ENCODE measurements around the gene GNAT3. TPM values are rescaled to one million over a fixed set of nuclear protein-coding genes. Genes with fewer than 3 reads are reported as not detected.

The GNAT3 gene
- total RNA-seq, 1 experiment from 2014 or later: not detected

DNA sequence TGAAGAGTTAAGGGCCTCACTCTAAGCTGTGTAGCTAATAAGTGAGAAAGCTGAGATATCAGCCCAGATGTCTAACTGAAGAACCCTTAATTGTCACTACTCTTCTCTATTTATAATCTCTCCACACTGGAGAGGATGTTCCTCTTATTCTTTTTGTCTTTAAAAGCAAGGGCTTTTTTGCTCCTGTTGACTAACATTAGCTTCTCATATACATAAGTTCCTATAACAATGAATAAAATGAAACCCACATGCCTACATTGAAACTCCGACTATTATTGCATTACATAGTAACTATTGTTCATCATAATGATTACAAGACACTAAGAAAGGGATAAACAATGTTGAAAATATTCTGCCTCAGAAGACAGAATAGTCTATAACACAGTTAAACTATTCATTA, 67.1 kb downstream of the GNAT3 start:
- DNase-seq (ENCODE audit: low read depth in 1 of 2, low spot score in 2 of 2): no peak
- Histone ChIP-seq H3K36me3 (no peaks in the 10 kb centered on the region), H3K27me3 (replicated peaks) (no peaks in the 10 kb centered on the region), H3K4me3 (no peak overlapping the region), H3K4me1 (replicated peaks) (no peaks in the 10 kb centered on the region), H3K9me3 (replicated peaks) (no peaks in the 10 kb centered on the region), H3K27ac (no peak overlapping the region)

DNA sequence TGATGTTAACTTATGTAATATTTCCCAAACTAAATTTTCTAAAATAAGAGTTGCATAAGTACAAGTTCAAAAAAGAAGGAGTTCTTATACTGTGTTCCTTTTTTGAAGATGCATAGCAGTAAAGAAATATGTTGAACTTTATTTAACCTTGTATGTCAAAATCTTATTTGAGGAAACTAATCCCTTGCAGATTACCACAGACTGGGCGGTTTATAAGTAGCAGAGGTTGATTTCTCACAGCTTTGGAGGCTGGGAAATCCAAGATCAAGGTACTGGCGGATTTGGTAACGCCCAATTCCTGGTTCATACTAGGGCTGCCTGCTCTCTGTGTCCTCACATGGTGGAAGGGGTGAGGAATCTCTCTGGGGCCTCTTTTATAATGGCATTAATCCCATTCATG, 68.5 kb downstream of the GNAT3 start:
- DNase-seq (ENCODE audit: low read depth in 1 of 2, low spot score in 2 of 2): no peak
- Histone ChIP-seq H3K27me3 (replicated peaks) (no peaks in the 10 kb centered on the region), H3K36me3 (no peaks in the 10 kb centered on the region), H3K9me3 (replicated peaks) (no peaks in the 10 kb centered on the region), H3K4me3 (no peak overlapping the region), H3K27ac (no peak overlapping the region), H3K4me1 (replicated peaks) (no peaks in the 10 kb centered on the region)

DNA sequence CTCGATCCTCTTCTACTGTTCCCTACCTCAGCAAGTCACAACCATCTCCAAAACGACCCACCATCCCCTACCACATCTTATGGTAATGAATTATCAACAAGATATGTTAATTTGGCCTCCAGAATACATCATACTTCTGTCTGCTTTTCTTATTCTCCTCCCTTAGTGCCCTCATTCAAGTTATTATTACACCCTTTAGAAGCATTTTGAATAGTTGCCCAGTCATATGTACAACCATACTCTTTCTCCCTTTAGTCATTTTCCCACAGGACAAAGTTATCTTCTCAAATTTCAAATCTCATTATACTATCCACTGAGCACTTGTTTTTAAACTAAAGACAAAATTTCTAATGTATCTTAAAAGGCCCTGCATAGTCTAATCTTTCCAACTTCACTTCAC, 71.0 kb downstream of the GNAT3 start:
- no peaks in the 10 kb centered on the region for H3K36me3 ChIP-seq
- H3K9me3 ChIP-seq (replicated peaks): no peaks in the 10 kb centered on the region
- H3K4me3 ChIP-seq: no peak overlapping the region
- no peaks in the 10 kb centered on the region for H3K27me3 ChIP-seq (replicated peaks)
- no peak for DNase-seq (ENCODE audit: low read depth in 1 of 2, low spot score in 2 of 2)
- no peaks in the 10 kb centered on the region for H3K4me1 ChIP-seq (replicated peaks)
- no peak overlapping the region for H3K27ac ChIP-seq

DNA sequence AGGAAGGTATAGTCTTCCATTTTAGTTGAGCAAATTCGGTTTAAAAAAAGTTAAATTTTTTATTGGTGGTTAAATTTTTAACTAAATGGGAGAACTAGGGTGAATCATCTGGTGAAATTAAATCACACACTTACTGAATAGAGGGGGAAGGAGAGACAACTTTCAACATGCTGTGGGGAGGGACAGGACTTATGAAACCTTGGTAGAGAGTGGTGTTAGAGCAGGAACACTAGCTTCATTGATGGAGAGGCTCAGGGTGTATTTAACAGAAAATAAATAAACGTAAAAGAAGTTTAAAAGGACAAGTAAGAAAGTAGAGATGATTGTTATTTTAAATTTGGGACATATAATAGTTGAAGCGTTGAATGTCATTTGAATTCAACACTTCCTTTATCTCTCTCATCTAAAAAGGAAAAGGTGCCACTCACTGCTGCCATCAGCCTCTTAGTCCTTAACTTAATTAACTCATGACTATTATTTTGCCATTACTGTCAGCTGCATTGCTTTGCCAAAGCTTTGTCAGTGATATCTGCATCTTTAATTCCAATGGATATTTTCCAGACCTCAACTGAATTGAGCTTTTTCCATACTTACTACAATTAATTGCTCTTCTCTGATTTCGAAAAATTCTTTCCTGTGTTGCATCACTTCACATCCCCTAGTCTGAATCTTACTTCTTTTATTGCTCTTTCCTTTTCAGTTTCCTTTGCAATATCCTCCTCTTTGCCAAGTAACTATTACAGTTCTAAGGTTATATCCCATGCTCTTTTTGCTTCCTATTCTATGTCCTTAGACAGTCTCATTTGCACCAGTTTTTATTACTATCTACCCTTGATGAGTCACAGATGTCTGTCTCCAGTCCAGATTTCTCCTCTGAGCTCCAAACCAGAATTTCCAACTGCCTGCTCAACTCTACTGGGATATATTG, 71.7 kb downstream of the GNAT3 start:
- no peaks in the 10 kb centered on the region for H3K4me1 ChIP-seq (replicated peaks)
- no peak for DNase-seq (ENCODE audit: low read depth in 1 of 2, low spot score in 2 of 2)
- H3K27ac ChIP-seq: no peak overlapping the region
- no peak overlapping the region for H3K4me3 ChIP-seq
- no peaks in the 10 kb centered on the region for H3K27me3 ChIP-seq (replicated peaks)
- H3K9me3 ChIP-seq (replicated peaks): no peaks in the 10 kb centered on the region
- H3K36me3 ChIP-seq: no peaks in the 10 kb centered on the region

DNA sequence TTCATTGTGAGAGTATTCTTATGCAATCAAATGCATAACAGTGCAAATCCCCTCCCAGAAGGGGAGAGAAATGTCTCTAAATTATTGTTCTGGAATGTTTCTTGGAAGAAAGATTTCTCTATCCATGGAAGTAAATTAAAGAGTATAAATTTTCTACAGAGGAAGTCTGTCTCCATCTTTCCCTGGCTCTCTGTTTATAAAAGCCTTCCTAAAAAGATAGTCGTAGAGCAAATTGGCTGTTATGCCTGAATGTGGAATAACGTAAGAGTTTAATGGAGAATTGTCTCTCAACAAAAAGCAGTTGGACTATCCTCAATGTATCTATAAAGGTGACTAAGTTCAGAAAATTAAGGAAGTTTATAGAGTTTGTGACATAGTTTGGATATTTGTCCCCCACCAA, 76.3 kb downstream of the GNAT3 start:
- Histone ChIP-seq H3K4me1 (replicated peaks) (no peaks in the 10 kb centered on the region), H3K27ac (no peak overlapping the region), H3K4me3 (no peak overlapping the region), H3K9me3 (replicated peaks) (no peaks in the 10 kb centered on the region), H3K27me3 (replicated peaks) (no peaks in the 10 kb centered on the region), H3K36me3 (no peaks in the 10 kb centered on the region)
- no peak for DNase-seq (ENCODE audit: low read depth in 1 of 2, low spot score in 2 of 2)

DNA sequence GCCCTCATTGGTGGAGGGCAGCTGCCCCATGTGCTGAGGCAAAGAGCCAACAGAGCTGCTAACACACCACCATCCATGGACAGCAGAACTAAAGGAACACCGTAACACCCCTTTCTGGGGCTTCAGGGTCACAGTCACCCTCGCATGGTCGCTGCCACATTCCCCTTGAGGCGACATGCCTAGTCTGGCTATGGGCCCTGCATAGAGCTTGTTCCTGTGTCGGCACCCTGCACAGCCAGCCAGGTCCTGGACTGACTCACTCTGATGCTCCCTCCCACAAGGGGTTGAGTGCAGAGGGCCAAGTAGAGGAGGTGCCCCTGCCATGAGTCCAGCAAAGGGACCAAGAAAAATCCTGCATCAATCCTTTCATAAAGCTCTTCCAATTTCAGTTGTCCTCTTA, 77.8 kb downstream of the GNAT3 start:
- no peaks in the 10 kb centered on the region for H3K9me3 ChIP-seq (replicated peaks)
- no peak overlapping the region for H3K27ac ChIP-seq
- H3K27me3 ChIP-seq (replicated peaks): no peaks in the 10 kb centered on the region
- DNase-seq (ENCODE audit: low read depth in 1 of 2, low spot score in 2 of 2): no peak
- no peaks in the 10 kb centered on the region for H3K4me1 ChIP-seq (replicated peaks)
- no peak overlapping the region for H3K4me3 ChIP-seq
- no peaks in the 10 kb centered on the region for H3K36me3 ChIP-seq

DNA sequence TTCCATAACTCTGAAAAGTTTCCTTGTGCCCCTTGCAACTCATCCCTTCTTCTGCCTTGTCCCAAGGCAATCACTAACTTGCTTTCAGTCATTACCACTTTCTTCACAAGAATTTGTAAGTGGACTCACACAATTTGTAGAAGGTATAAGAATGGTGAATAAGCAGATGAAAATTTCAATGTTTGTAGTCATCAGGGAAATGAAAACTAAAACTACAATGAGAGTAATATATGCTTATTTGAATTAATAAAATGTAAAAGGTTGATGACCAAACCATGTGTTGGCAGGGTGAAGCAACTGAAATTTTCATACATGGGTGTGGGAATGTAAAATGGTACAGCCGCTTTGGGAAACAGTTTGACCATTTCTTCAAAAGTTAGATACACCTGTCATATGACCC, 79.7 kb downstream of the GNAT3 start:
- Histone ChIP-seq H3K27me3 (replicated peaks) (no peaks in the 10 kb centered on the region), H3K4me1 (replicated peaks) (no peaks in the 10 kb centered on the region), H3K4me3 (no peak overlapping the region), H3K9me3 (replicated peaks) (no peaks in the 10 kb centered on the region), H3K27ac (no peak overlapping the region), H3K36me3 (no peaks in the 10 kb centered on the region)
- DNase-seq (ENCODE audit: low read depth in 1 of 2, low spot score in 2 of 2): no peak

DNA sequence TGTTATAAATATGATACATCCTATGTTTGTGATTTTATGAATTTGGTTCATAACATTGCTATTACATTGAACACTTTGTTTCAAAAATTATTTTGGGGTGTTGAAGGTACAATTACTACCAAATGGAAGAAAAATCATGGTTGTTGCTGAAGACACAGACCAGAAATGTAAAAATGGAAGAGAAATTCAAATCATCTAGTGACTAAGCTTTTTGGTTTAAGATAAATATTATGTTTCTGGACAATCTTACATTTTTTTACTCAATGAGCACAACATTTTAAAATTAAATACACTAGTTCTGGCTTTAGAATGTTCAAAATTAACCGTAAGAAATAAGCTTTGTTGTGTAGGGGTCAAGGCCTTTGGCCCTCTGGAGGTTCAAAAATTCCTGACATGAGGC, 82.7 kb downstream of the GNAT3 start:
- H3K9me3 ChIP-seq (replicated peaks): no peaks in the 10 kb centered on the region
- no peak overlapping the region for H3K4me3 ChIP-seq
- H3K4me1 ChIP-seq (replicated peaks): no peaks in the 10 kb centered on the region
- no peak for DNase-seq (ENCODE audit: low read depth in 1 of 2, low spot score in 2 of 2)
- H3K36me3 ChIP-seq: no peaks in the 10 kb centered on the region
- no peaks in the 10 kb centered on the region for H3K27me3 ChIP-seq (replicated peaks)
- H3K27ac ChIP-seq: no peak overlapping the region

DNA sequence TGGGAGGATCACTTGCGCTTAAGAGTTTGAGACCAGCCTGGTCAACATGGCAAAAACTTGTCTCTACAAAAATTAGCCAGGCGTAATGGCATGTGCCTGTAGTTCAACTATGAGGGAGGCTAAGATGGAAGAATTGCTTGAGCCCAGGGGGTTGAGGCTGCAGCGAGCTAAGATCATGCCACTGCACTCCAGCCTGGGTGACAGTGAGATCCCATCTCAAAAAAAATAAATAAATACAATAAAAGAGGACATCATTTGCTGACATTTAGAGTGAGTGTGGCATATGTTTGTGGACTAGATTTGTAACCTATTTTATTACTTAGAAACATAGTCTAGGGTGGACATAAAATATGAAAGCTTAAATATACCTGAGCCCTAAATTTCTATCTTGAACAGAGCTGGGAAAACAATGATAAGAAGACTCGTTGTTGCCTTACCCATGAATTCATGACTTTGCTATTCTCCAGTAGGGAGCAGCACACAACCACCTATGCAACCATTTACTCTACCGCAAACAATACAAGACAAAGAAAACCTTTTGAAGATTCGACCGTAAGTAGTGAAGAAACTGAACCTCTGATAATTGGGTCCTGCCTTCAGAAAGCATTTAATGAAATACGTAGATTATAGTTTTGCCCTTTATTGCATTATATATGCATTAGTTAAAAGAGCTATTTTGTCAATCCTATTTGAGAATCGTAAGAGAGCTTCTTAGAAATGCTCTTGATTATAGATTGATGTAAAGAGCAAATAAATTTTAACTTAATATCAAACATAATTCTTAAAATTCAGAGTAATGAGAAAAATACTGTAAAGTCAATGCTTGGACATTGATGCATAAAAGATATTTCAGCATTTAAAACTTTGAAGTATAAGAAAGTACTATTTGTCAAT, 83.5 kb downstream of the GNAT3 start:
- DNase-seq (ENCODE audit: low read depth in 1 of 2, low spot score in 2 of 2): peak in 1 of 2 experiments; percentile 47
- Histone ChIP-seq H3K27me3 (replicated peaks) (no peaks in the 10 kb centered on the region), H3K9me3 (replicated peaks) (no peaks in the 10 kb centered on the region), H3K27ac (no peak overlapping the region), H3K4me1 (replicated peaks) (no peaks in the 10 kb centered on the region), H3K36me3 (no peaks in the 10 kb centered on the region), H3K4me3 (no peak overlapping the region)

DNA sequence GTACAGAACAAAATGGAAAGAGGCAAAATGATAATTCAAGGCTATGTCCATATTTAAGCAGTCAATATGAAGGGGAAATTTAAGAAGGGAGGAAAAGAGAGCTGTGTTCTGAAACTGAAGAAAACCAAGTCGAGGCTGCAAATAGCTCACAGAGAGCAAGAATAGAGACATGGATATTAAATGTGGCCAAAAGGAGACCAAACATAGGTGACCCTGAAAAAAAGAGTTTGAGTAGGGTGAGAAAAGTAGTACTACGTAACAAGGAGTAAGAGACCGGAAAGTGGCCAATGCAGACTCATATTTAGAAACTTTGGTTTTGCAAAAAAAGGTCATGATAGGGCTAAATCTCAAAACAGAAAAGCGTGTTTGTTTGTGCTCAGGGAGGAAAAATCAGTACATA, 84.6 kb downstream of the GNAT3 start:
- no peak for DNase-seq (ENCODE audit: low read depth in 1 of 2, low spot score in 2 of 2)
- Histone ChIP-seq H3K4me3 (no peak overlapping the region), H3K27ac (no peak overlapping the region), H3K27me3 (replicated peaks) (no peaks in the 10 kb centered on the region), H3K36me3 (no peaks in the 10 kb centered on the region), H3K9me3 (replicated peaks) (no peaks in the 10 kb centered on the region), H3K4me1 (replicated peaks) (no peaks in the 10 kb centered on the region)

DNA sequence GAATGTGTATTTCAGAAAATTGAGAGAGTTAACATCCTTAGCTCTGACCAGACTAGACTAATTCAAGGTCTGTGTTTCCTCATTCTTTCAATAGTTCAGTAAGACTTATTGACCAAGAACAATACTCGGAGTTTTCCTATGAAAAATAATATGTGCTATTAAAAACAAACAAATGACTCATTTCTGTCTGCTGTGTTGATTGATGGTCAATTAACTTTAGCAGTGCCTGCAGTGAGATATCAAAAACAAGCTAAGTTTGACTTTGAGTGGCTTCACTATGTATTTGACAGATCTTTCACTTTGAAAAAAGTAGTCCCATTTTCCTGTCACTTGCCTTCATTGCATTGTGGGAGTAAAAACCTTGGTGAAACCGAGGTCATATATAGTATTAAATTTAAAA, 91.0 kb downstream of the GNAT3 start:
- Histone ChIP-seq H3K4me1 (replicated peaks) (no peaks in the 10 kb centered on the region), H3K27me3 (replicated peaks) (no peaks in the 10 kb centered on the region), H3K27ac (no peak overlapping the region), H3K9me3 (replicated peaks) (no peaks in the 10 kb centered on the region), H3K36me3 (no peaks in the 10 kb centered on the region), H3K4me3 (no peak overlapping the region)
- DNase-seq (ENCODE audit: low read depth in 1 of 2, low spot score in 2 of 2): no peak

DNA sequence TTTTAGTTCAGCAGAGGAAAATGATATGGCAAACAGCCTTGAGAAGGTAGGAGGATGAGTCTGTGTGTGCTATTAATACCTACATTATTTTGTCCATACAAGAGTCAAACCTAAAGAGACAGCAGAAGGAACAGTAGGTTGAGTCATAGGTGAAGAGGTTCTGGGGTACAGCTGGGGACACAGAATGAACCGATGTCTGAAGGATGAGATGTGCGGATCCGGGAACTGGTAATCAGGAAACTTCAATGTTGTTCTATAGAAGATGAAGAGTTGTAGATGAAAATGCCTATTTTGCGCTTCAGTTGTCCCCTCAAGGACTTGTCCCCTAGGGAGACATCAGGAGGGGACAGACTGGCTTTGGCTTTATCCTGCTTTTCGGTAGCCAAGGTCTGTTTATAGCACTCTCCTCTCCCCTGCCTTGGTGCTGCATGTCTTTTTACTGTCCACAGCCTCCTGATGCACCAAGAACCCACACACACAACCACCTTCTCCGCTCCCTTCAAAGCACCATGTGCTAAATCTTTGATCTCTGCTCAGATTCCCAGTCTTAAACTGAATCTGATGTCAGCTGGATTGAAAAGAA, 94.6 kb downstream of the GNAT3 start:
- no peak overlapping the region for H3K4me3 ChIP-seq
- no peaks in the 10 kb centered on the region for H3K36me3 ChIP-seq
- H3K27ac ChIP-seq: no peak overlapping the region
- H3K27me3 ChIP-seq (replicated peaks): no peaks in the 10 kb centered on the region
- H3K9me3 ChIP-seq (replicated peaks): no peaks in the 10 kb centered on the region
- DNase-seq (ENCODE audit: low read depth in 1 of 2, low spot score in 2 of 2): no peak
- H3K4me1 ChIP-seq (replicated peaks): no peaks in the 10 kb centered on the region

DNA sequence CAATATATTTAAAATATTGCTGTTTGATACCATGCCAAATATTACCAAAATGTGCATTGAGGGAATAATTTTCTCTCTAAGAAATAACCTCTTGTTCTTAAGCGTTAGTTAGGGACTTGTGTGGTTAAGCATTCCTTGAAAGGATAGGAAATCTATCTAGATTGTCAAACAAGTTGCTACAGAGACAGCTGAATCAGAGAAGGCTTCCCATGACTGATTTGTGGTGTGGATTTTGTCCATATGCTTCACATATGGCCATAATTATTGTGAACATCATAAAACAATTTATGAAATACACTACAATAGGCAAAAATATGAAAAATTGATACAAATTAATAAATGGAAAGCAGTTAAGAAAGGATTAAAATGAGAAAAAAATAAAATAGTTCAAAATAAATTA, 96.3 kb downstream of the GNAT3 start:
- Histone ChIP-seq H3K27me3 (replicated peaks) (no peaks in the 10 kb centered on the region), H3K27ac (no peak overlapping the region), H3K4me1 (replicated peaks) (no peaks in the 10 kb centered on the region), H3K4me3 (no peak overlapping the region), H3K9me3 (replicated peaks) (no peaks in the 10 kb centered on the region), H3K36me3 (no peaks in the 10 kb centered on the region)
- no peak for DNase-seq (ENCODE audit: low read depth in 1 of 2, low spot score in 2 of 2)

DNA sequence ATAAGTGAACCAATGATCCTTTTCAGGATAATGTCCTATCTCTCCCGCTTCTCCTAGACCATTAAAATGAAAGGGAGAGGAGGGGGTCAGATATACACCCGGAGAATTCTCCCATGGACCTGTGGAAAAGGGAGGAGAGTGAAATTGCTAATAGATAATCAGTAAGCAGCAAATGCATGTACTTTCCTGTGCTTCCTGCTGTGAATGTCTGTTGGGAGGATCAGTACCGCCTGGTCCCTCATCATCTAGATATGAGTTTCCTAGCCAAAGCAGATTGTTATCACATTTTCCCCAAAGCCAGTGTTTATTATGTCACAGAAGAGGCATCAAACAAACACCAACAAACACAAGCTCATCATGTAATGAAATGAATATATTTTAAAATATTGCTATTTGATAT, 96.8 kb downstream of the GNAT3 start:
- Histone ChIP-seq H3K4me3 (no peak overlapping the region), H3K9me3 (replicated peaks) (no peaks in the 10 kb centered on the region), H3K36me3 (no peaks in the 10 kb centered on the region), H3K4me1 (replicated peaks) (no peaks in the 10 kb centered on the region), H3K27me3 (replicated peaks) (no peaks in the 10 kb centered on the region), H3K27ac (no peak overlapping the region)
- no peak for DNase-seq (ENCODE audit: low read depth in 1 of 2, low spot score in 2 of 2)

Measured in SJSA1 (cell line).